Astrocyte (in vitro differentiated cells and primary cell): ENCODE data around the gene SRBD1.

ENCODE experiments used
- EZH2 ChIP-seq: IDR thresholded peaks from 2 replicates; pipeline ENCODE4 v1.6.1; 2012; ENCODE audit warnings: mild to moderate bottlenecking, low read length, inconsistent platforms; ENCODE audit not compliant: insufficient read depth
- TF ChIP-seq, protein P1 (sequence below): IDR thresholded peaks from 2 replicates; pipeline ENCODE4 v1.5.1; 2011; ENCODE audit warnings: low read depth, mild to moderate bottlenecking, inconsistent platforms, low read length, moderate library complexity; ENCODE audit not compliant: insufficient read depth

GRCh38 chr2:45373534-45373933 lies 237.5 kb downstream of the SRBD1 start:
- TF ChIP-seq, protein P1, sequence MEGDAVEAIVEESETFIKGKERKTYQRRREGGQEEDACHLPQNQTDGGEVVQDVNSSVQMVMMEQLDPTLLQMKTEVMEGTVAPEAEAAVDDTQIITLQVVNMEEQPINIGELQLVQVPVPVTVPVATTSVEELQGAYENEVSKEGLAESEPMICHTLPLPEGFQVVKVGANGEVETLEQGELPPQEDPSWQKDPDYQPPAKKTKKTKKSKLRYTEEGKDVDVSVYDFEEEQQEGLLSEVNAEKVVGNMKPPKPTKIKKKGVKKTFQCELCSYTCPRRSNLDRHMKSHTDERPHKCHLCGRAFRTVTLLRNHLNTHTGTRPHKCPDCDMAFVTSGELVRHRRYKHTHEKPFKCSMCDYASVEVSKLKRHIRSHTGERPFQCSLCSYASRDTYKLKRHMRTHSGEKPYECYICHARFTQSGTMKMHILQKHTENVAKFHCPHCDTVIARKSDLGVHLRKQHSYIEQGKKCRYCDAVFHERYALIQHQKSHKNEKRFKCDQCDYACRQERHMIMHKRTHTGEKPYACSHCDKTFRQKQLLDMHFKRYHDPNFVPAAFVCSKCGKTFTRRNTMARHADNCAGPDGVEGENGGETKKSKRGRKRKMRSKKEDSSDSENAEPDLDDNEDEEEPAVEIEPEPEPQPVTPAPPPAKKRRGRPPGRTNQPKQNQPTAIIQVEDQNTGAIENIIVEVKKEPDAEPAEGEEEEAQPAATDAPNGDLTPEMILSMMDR = no peak
- no peak for TF ChIP-seq EZH2
